H1 (cell line): Measurements from ENCODE around the gene AURKAIP1. TPM values are rescaled to one million over a fixed set of nuclear protein-coding genes. Genes with fewer than 3 reads are reported as not detected.

Source experiments
- FOSL1 ChIP-seq: IDR thresholded peaks from 2 replicates; pipeline ENCODE4 v1.6.1; 2011; ENCODE audit warnings: mild to moderate bottlenecking, low read depth, low read length, moderate library complexity; ENCODE audit not compliant: insufficient read depth
- polyA plus RNA-seq, 7 experiments: library from polyadenylated mRNA; depleted of rRNA in 3 of 7; stranded (reverse) in 5 of 7; unstranded in 2 of 7; fragments of >200 nt in 5 of 7; fragments of 200-250 nt in 2 of 7; gene quantifications; 1 replicate in 5 of 7; 2 replicates in 1 of 7; 4 replicates in 1 of 7; pipeline versions ENCODE4 v1.2.1 to v1.2.3, GENCODE V29; 2011 to 2013; ENCODE audit warnings: missing spikeins in 2 of 7, mixed read lengths in 2 of 7
- total RNA-seq: library from RNA; stranded (reverse); fragmentation: NEBNext Ultra II Directional; extraction: Animal tissue kit (Norgen Biotek cat#: 25700); gene quantifications from 2 replicates; pipeline ENCODE4 v1.2.1, GENCODE V29; 2021

AURKAIP1 gene
- total and polyA plus RNA-seq, 2 of the 8 experiments (the other 6 are each of a cell fraction or from before 2014, with no cell fraction given): 87.8 to 194 TPM

DNA sequence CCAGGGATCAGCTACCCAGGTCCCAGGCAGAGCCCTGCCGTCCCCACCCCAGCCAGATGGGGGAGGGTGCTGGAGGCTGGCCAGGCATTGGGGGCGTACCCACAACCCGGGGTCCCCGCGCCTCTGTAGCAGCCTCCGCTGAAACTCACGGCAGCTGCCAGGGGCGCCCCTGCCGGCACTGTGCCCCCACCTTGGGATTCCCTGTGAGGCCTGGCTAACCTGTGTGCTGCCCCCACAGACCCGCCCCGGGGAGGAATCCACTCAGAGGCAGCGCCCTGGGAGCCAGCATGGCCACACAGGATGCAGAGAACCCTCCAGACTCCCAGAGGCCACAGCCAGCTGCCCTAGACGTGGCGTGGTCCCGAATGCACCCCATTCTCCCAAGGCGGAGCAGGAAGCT, 29.6 kb downstream of the AURKAIP1 start (continued):
- TF ChIP-seq FOSL1: no peak
